ENCODE data around the gene PDZD8.

GRCh38 chr10:117237401-117237991 is 137.7 kb downstream of the PDZD8 start:
- TF ChIP-seq EZH2 (IDR thresholded peaks at IDR 0.05; ENCODE audit: insufficient read depth, poor library complexity, severe bottlenecking) = no peak
- TF ChIP-seq EZH2phosphoT487 (IDR thresholded peaks at IDR 0.05; ENCODE audit: insufficient read depth, low read depth) = no peak

All from GM23248 (cell line).